CD4-positive, CD25-positive, alpha-beta regulatory T cell (primary cell): Measurements from ENCODE around the gene OR1E2. TPM values are rescaled to one million over a fixed set of nuclear protein-coding genes. Genes with fewer than 3 reads are reported as not detected.
A peak's percentile ranks its signal among the peaks of the same experiment; 100 is the strongest.

Experiments used
- ATAC-seq, 2 donors: fragments of 150-1000 bp; cut with Tn5 transposase; one replicate each; pipeline ENCODE4 v1.10.0; 2021; ENCODE audit warnings: low read depth in 2 of 2, moderate number of reproducible peaks in 2 of 2, moderate library complexity in 1 of 2
- DNase-seq, 3 donors: peaks; one replicate each; pipeline versions ENCODE4 v3.0.0 to v3.0.0-alpha.2; 2012 to 2022; ENCODE audit warnings: mixed read lengths in 1 of 3
- H3K27ac ChIP-seq: one replicate; pipeline ENCODE4 v1.7.0; 2013; ENCODE audit warnings: mild to moderate bottlenecking, low read length; ENCODE audit not compliant: insufficient read depth, poor library complexity, severe bottlenecking
- H3K27me3 ChIP-seq: one replicate; pipeline ENCODE4 v1.7.0; 2013; ENCODE audit warnings: low read length; ENCODE audit not compliant: control insufficient read depth, insufficient read depth
- H3K36me3 ChIP-seq: one replicate; pipeline ENCODE4 v1.7.0; 2013; ENCODE audit warnings: mild to moderate bottlenecking, low read length, moderate library complexity; ENCODE audit not compliant: control insufficient read depth, insufficient read depth
- H3K4me1 ChIP-seq: 2 replicates; pipeline ENCODE4 v1.7.0; 2013; ENCODE audit warnings: mild to moderate bottlenecking, low read length; ENCODE audit not compliant: insufficient read depth, control insufficient read depth, poor library complexity, severe bottlenecking
- H3K4me3 ChIP-seq: one replicate; pipeline ENCODE4 v1.7.0; 2013; ENCODE audit warnings: low read depth, mild to moderate bottlenecking, low read length, moderate library complexity
- H3K9me3 ChIP-seq, 2 experiments: 1 replicate in 1 of 2; 2 replicates in 1 of 2; pipeline ENCODE4 v1.7.0; 2013; ENCODE audit warnings: low read length in 2 of 2, mild to moderate bottlenecking in 1 of 2, moderate library complexity in 1 of 2; ENCODE audit not compliant: control insufficient read depth in 2 of 2
- H3K27ac Mint-ChIP-seq, 3 donors: one replicate each; pipeline ENCODE4 v1.8.0; 2020 to 2022; ENCODE audit warnings: mild to moderate bottlenecking in 3 of 3, mixed read lengths in 3 of 3, moderate library complexity in 2 of 3
- H3K27me3 Mint-ChIP-seq: one replicate; pipeline ENCODE4 v1.8.0; 2022; ENCODE audit warnings: mild to moderate bottlenecking, mixed read lengths
- H3K36me3 Mint-ChIP-seq: one replicate; pipeline ENCODE4 v1.8.0; 2020; ENCODE audit warnings: mixed read lengths
- H3K4me1 Mint-ChIP-seq, 4 donors: one replicate each; pipeline ENCODE4 v1.8.0; 2020 to 2022; ENCODE audit warnings: mixed read lengths in 4 of 4, mild to moderate bottlenecking in 1 of 4
- H3K4me3 Mint-ChIP-seq, 4 donors: one replicate each; pipeline ENCODE4 v1.8.0; 2020 to 2022; ENCODE audit warnings: mild to moderate bottlenecking in 4 of 4, mixed read lengths in 4 of 4, moderate library complexity in 3 of 4
- H3K9me3 Mint-ChIP-seq, 7 donors: one replicate each; pipeline ENCODE4 v1.8.0; 2020 to 2022; ENCODE audit warnings: mixed read lengths in 7 of 7, mild to moderate bottlenecking in 3 of 7, moderate library complexity in 2 of 7
- polyA plus RNA-seq, 4 donors: library from polyadenylated mRNA; unstranded; fragments of 300-500 nt; fragmentation: Illumina TruSeq; gene quantifications; one replicate each; pipeline ENCODE4 v1.2.3, GENCODE V29; 2021
- total RNA-seq: library from RNA; stranded (reverse); gene quantifications from one replicate; pipeline ENCODE4 v1.2.3, GENCODE V29; 2022

Gene OR1E2, protein sequence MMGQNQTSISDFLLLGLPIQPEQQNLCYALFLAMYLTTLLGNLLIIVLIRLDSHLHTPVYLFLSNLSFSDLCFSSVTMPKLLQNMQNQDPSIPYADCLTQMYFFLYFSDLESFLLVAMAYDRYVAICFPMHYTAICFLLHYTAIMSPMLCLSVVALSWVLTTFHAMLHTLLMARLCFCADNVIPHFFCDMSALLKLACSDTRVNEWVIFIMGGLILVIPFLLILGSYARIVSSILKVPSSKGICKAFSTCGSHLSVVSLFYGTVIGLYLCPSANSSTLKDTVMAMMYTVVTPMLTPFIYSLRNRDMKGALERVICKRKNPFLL
- total RNA-seq = not detected
- not detected for polyA plus RNA-seq

DNA sequence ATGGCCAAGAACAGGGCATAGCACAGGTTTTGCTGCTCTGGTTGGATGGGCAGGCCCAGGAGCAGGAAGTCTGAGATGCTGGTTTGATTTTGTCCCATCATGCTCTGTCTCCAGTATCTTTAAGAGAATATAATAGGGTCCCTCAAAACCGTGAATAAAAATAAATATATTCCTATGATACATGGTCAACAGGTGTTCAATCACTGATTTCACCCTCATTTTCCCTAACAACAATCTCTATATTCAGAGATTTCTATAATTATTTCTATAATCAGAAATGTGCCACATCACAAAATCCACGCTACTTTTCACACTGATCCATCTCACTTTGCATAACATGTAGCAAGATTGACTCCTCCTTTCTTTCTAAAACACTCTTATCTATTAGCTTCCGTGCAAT lies at the start of gene OR1E2:
TSS of gene OR1E2 (minus strand) at position 101 of the 400 bp plus-strand sequence. CDS start at position 101, 0 bp downstream.
- no peaks in the 10 kb centered on the region for H3K36me3 ChIP-seq
- DNase-seq = no peak
- no peaks in the 10 kb centered on the region for H3K9me3 ChIP-seq
- H3K4me3 Mint-ChIP-seq = no peak within 1 kb of the TSS
- no peak for ATAC-seq
- H3K36me3 Mint-ChIP-seq = no peaks in the 10 kb centered on the region
- no peak within 1 kb of the TSS for H3K4me3 ChIP-seq
- no peak within 1 kb of the TSS for H3K27ac ChIP-seq
- peaks cover 10% of the 10 kb centered on the region for H3K27me3 ChIP-seq
- peaks cover 0 to 6% (median 2%) of the 10 kb centered on the region in 7 donors for H3K9me3 Mint-ChIP-seq
- peaks cover 37% of the 10 kb centered on the region for H3K27me3 Mint-ChIP-seq
- H3K27ac Mint-ChIP-seq = no peak within 1 kb of the TSS
- H3K4me1 ChIP-seq = no peaks in the 10 kb centered on the region
- H3K4me1 Mint-ChIP-seq = no peaks in the 10 kb centered on the region

DNA sequence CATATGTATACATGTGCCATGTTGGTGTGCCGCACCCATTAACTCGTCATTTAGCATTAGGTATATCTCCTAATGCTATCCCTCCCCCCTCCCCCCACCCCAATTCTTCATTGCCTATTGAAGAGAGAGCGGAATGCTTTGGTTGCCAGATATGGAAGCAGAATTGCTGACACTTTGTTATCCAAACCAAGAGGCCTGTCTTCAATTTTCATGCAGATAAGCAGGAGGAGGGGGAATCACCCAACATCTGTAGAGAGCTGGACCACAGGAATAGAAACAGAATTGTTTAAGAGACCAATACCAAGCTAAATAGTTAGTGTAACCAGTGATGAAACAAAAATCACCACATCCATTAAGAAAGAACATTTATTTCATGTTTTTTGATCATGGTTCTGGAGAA lies 49.2 kb upstream of the OR1E2 start:
- Mint-ChIP-seq H3K4me1 (no peaks in the 10 kb centered on the region), H3K36me3 (no peaks in the 10 kb centered on the region)
- no peak for ATAC-seq

DNA sequence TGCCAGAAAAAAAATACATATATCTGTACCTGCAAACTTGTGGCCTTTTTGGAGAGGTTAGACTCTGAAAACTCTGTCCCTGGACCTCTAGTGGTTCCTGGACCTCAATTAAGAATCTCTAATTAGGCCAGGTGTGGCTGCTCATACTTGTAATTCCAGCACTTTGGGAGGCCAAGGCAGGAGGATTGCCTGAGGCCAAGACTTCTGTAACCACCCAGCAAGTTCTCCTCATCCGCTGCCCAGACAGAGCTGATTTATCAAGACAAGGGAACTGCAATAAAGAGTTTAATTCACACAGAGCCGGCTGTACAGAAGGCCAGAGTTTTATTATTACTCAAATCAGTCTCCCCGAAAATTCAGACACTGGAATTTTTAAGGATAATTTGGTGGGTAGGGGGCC lies 46.3 kb upstream of the OR1E2 start:
- no peaks in the 10 kb centered on the region for H3K4me1 ChIP-seq
- H3K27me3 ChIP-seq = peaks cover 6% of the 10 kb centered on the region
- no peak for DNase-seq
- H3K4me3 ChIP-seq = no peak overlapping the region
- H3K9me3 Mint-ChIP-seq = no peaks in the 10 kb centered on the region
- peaks cover 33% of the 10 kb centered on the region for H3K27me3 Mint-ChIP-seq
- H3K9me3 ChIP-seq = no peaks in the 10 kb centered on the region
- no peak overlapping the region for H3K27ac ChIP-seq
- no peak for ATAC-seq
- H3K36me3 ChIP-seq = no peaks in the 10 kb centered on the region
- H3K36me3 Mint-ChIP-seq = no peaks in the 10 kb centered on the region
- H3K27ac Mint-ChIP-seq = no peak overlapping the region
- no peak overlapping the region for H3K4me3 Mint-ChIP-seq
- peaks cover 0 to 3% (median 0%) of the 10 kb centered on the region in 4 donors for H3K4me1 Mint-ChIP-seq

More for the DNA sequence above, 49.2 kb upstream of the OR1E2 start:
- Mint-ChIP-seq H3K9me3 (no peaks in the 10 kb centered on the region), H3K27ac (no peak overlapping the region), H3K27me3 (peaks cover 41% of the 10 kb centered on the region), H3K4me3 (no peak overlapping the region)
- H3K36me3 ChIP-seq = no peaks in the 10 kb centered on the region
- no peaks in the 10 kb centered on the region for H3K9me3 ChIP-seq
- peaks cover 10% of the 10 kb centered on the region for H3K27me3 ChIP-seq
- no peaks in the 10 kb centered on the region for H3K4me1 ChIP-seq
- H3K27ac ChIP-seq = no peak overlapping the region
- no peak overlapping the region for H3K4me3 ChIP-seq
- no peak for DNase-seq

DNA sequence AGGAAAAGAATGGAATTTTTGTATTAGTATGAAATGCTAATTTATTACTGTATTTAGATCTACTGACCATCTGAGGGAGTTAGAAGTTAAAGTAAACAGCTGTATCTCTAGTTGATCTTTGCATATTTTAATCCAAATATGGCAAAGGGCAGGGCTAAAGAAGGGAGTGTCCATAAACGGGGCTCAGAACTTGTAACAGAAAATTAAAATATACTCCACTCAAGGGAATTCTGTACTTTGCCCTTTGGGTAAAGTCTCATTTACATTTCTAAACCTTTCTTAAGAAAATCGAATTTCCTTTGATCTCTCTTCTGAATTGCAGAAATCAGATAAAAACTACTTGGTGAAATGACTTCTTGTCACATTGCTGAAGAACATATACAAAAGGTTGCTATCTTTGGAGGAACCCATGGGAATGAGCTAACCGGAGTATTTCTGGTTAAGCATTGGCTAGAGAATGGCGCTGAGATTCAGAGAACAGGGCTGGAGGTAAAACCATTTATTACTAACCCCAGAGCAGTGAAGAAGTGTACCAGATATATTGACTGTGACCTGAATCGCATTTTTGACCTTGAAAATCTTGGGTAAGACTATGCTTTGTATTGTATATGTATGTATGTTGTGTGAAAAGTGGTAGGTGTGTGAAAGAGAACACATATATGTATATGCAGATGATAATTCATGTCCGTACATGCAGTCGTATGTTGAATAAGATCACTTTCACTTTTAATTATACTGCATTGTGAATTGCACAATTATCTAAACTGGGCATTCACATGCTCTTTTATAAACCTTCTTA lies 42.4 kb upstream of the OR1E2 start, which contains the start of gene ASPA:
TSS of gene ASPA (plus strand) at position 186 of the 799 bp plus-strand sequence. CDS start at position 349, 163 bp downstream.
- peaks cover 18% of the 10 kb centered on the region for H3K27me3 Mint-ChIP-seq
- DNase-seq = no peak
- no peak within 1 kb of the TSS for H3K27ac ChIP-seq
- peaks cover 1% of the 10 kb centered on the region for H3K27me3 ChIP-seq
- H3K4me3 Mint-ChIP-seq = peak within 1 kb of the TSS in 2 of 4 donors; percentile 8 to 51
- H3K9me3 ChIP-seq = no peaks in the 10 kb centered on the region
- H3K4me1 Mint-ChIP-seq = peaks cover 0 to 3% (median 0%) of the 10 kb centered on the region in 4 donors
- no peaks in the 10 kb centered on the region for H3K9me3 Mint-ChIP-seq
- no peak within 1 kb of the TSS for H3K27ac Mint-ChIP-seq
- ATAC-seq = no peak
- no peak within 1 kb of the TSS for H3K4me3 ChIP-seq
- no peaks in the 10 kb centered on the region for H3K4me1 ChIP-seq
- no peaks in the 10 kb centered on the region for H3K36me3 Mint-ChIP-seq
- H3K36me3 ChIP-seq = no peaks in the 10 kb centered on the region

DNA sequence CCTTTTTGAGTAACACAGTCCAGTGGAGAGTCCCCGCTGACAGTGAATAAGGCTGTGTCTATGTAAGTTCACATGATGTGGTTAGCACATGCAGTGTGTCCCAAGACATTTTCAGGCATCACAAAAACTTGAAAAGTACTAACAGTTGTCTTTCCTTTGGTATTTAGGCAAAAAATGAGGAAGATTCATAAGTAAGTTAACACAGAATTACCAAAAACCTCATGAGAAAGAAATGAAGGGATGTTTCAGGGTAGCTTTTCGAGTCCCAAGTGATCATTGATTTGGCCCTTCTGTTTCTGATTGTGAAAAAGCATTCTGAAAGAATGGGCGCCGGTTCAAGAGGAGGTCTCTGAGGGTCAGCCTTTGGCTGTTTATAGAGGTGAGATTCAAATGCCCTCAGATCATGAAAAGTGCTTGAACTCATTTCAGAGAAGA lies 41.6 kb upstream of the OR1E2 start:
- DNase-seq (no peak), ATAC-seq (no peak)
- H3K36me3 ChIP-seq = no peaks in the 10 kb centered on the region
- no peaks in the 10 kb centered on the region for H3K4me1 ChIP-seq
- no peaks in the 10 kb centered on the region for H3K9me3 ChIP-seq
- H3K27me3 Mint-ChIP-seq = peaks cover 18% of the 10 kb centered on the region
- no peak overlapping the region for H3K4me3 Mint-ChIP-seq
- no peaks in the 10 kb centered on the region for H3K36me3 Mint-ChIP-seq
- H3K27ac ChIP-seq = no peak overlapping the region
- H3K9me3 Mint-ChIP-seq = no peaks in the 10 kb centered on the region
- H3K4me1 Mint-ChIP-seq = peaks cover 0 to 3% (median 0%) of the 10 kb centered on the region in 4 donors
- peaks cover 1% of the 10 kb centered on the region for H3K27me3 ChIP-seq
- H3K27ac Mint-ChIP-seq = no peak overlapping the region
- H3K4me3 ChIP-seq = no peak overlapping the region

DNA sequence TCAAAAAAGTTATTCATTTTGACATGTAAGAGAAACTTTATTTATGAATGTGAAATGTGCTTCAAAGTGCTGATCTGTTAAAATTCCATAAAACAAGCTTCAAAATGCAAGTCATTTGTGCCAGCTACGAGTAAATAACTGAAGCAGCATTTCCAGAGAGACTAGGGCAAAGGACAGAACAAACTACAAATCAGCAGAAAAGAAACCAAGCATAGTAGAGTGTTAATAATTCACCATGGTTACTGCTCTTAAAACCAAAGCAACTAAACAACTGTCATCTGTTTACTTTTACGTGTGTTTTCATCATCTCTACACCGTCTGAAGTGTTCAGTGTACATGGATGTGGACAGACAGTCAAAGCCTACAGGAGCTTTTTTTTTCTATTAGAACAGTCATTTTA lies 40.6 kb upstream of the OR1E2 start:
- Mint-ChIP-seq H3K27ac (no peak overlapping the region), H3K4me1 (peaks cover 0 to 3% (median 0%) of the 10 kb centered on the region in 4 donors), H3K27me3 (peaks cover 14% of the 10 kb centered on the region), H3K9me3 (no peaks in the 10 kb centered on the region), H3K36me3 (no peaks in the 10 kb centered on the region), H3K4me3 (no peak overlapping the region)
- Histone ChIP-seq H3K4me1 (no peaks in the 10 kb centered on the region), H3K4me3 (no peak overlapping the region), H3K27ac (no peak overlapping the region), H3K27me3 (peaks cover 1% of the 10 kb centered on the region), H3K36me3 (no peaks in the 10 kb centered on the region), H3K9me3 (no peaks in the 10 kb centered on the region)
- no peak for ATAC-seq
- no peak for DNase-seq

DNA sequence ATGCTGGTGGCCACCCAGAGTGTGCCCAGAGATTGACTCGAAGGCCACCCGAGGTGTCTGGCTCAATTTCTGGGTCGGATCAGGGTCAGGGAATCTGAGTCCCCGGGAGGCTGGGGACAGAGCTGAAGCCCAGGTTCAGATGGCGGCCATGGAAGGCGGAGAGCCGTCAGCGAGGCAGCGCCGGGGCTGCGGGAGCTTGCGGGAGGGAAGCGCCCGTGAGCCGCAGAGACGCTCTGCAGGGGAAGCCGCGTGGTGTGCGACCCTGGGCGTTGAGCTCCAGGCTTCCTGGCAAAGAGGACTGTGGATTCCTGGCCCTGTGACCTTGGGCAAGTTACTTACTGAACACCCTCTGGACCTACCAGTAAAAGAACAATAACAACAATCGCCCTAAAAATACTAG lies 38.5 kb upstream of the OR1E2 start:
- DNase-seq (no peak), ATAC-seq (no peak)
- H3K4me3 ChIP-seq = no peak overlapping the region
- H3K27ac ChIP-seq = no peak overlapping the region
- Mint-ChIP-seq H3K27ac (no peak overlapping the region), H3K27me3 (peaks cover 9% of the 10 kb centered on the region), H3K4me1 (peaks cover 0 to 3% (median 0%) of the 10 kb centered on the region in 4 donors), H3K9me3 (peaks cover 0 to 1% (median 0%) of the 10 kb centered on the region in 7 donors), H3K4me3 (no peak overlapping the region), H3K36me3 (no peaks in the 10 kb centered on the region)
- no peaks in the 10 kb centered on the region for H3K36me3 ChIP-seq
- H3K27me3 ChIP-seq = peaks cover 3% of the 10 kb centered on the region
- no peaks in the 10 kb centered on the region for H3K4me1 ChIP-seq
- H3K9me3 ChIP-seq = no peaks in the 10 kb centered on the region
